ENCODE data around the gene UBALD2. TPM values are rescaled to one million over a fixed set of nuclear protein-coding genes. Genes with fewer than 3 reads are reported as not detected.

Gene UBALD2
- total RNA-seq, 1 experiment from 2014 or later, result 30.3 TPM

DNA sequence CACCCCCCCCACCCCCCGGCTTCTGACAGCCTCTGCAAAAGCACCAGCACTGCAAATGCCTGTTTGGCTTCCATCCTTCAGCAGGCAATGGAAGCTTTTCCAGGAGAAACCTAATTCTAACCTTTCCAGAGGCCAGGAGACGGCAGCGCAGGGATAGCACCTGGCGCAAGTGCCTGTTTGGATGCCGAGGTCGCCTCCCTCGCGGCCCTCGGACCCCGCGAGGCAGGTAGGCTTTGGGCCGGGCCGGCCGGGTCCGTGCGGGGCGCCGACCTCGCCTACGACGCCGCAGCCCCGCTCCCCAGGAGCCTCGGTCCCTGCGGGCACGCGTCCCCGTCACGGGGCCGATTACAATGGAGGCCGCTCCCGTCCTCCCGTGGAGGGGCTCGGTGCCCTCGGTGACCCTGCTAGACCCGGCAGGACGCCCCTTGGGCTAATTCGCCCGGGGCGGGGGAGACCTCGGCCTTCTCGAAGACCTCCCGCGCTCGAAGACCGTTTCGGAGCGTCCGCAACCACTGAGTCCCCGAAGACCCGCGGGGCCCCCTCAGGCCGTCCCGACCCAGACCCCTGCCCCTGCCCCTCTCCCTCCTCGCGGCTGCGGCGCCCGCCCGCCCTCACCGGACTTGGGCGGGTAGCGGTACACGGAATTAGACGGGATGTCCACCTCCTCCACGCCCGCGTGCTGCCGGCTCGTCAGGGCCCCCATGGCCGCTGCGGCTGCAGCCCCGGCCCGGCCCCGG is 25.4 kb upstream of the UBALD2 start (continued):
- no peak for TF ChIP-seq CTCF (IDR thresholded peaks at IDR 0.05)
- peak; percentile 88; the same call in 1 of the 2 replicates for TF ChIP-seq ELF4 (CRISPR knock-in tag; IDR thresholded peaks at IDR 0.05; ENCODE audit: low read depth)
- peak; percentile 70 for TF ChIP-seq FOXP1 (CRISPR knock-in tag; IDR thresholded peaks at IDR 0.05; ENCODE audit: borderline replicate concordance)
- TF ChIP-seq RELA (CRISPR knock-in tag; IDR thresholded peaks at IDR 0.05; ENCODE audit: borderline replicate concordance), result no peak
- TF ChIP-seq ATF6 (CRISPR knock-in tag; IDR thresholded peaks at IDR 0.05), result no peak
- no peak for TF ChIP-seq IRF2 (CRISPR knock-in tag; IDR thresholded peaks at IDR 0.05; ENCODE audit: borderline replicate concordance, low read depth)
- 0 out of 2 replicates have a peak, but pooled peaks have one; percentile 20 for TF ChIP-seq FOXK1 (CRISPR knock-in tag; IDR thresholded peaks at IDR 0.05)
- TF ChIP-seq ARID4B (CRISPR knock-in tag; IDR thresholded peaks at IDR 0.05; ENCODE audit: borderline replicate concordance), result 0 out of 2 replicates have a peak, but pooled peaks have one; percentile 55
- peak; percentile 59; the same call in 1 of the 2 replicates for TF ChIP-seq ESRRA (CRISPR knock-in tag; IDR thresholded peaks at IDR 0.05; ENCODE audit: borderline replicate concordance)
- TF ChIP-seq E2F1 (CRISPR knock-in tag; IDR thresholded peaks at IDR 0.05), result no peak
- no peak for TF ChIP-seq ZNF121 (CRISPR knock-in tag; IDR thresholded peaks at IDR 0.05)
- 0 out of 2 replicates have a peak, but pooled peaks have one; percentile 28 for TF ChIP-seq SP1 (CRISPR knock-in tag; conservative IDR thresholded peaks at IDR 0.05)
- 0 out of 2 replicates have a peak, but pooled peaks have one; percentile 41 for TF ChIP-seq CREM (CRISPR knock-in tag; IDR thresholded peaks at IDR 0.05)
- TF ChIP-seq ZNF232 (CRISPR knock-in tag; IDR thresholded peaks at IDR 0.05), result peak; percentile 52; the same call in 1 of the 2 replicates

DNA sequence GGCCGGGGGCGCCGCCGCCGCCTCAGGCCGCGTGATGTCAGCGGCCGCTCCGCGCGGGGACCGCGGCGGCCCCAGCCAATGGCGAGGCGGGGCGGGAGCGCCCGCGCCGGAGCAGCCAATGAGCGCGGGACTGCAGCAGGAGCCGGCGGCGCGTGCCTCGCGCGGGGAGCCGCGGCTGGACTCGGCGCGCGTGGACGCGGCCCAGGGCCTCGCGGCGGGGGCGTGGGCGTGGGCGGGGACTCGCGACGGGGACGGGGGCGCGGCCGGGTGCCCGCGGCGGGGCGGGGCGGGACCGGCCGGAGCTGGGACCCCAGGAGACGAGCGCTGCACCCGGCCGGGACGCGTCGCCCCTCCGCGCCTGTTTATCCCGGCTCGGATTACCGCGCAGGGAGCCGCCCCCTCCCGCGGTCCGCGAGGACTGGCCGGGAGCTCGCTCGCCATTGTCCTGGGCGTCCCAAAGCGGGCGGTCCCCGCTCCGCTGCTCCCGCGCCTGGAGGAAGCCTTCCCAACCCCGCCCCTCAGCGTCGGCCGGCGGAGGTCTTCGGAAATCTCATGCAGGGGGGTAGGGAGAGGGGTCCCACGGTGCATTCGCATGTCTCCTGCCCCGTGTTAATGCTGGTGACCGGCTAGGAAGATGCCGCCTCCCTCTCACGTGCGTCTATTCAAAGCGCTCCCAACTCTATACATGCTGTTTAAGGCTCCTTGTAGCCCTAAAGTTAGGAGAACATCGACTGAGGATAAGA is 24.5 kb upstream of the UBALD2 start, which contains the start of gene RNF157:
TSS of gene RNF157 (minus strand) at position 33 of the 743 bp plus-strand sequence. CDS start 253 bp downstream, outside the sequence.
- Mint-ChIP-seq H3K4me3 (peak within 1 kb of the TSS; percentile 81), H3K9me3 (no peaks in the 10 kb centered on the region), H3K27me3 (ENCODE audit: low read depth) (peaks cover 62% of the 10 kb centered on the region), H3K27ac (peak within 1 kb of the TSS; percentile 50; the same call in 1 of the 2 replicates), H3K36me3 (no peaks in the 10 kb centered on the region), H3K4me1 (peaks cover 10% of the 10 kb centered on the region)
- ChIA-PET CTCF (interaction anchor here (0.6 to 1.9 kb wide), 10 partner anchors 20 to 282 kb away, joined by 3 to 12 read pairs (median 5); no protein-coding TSS in a partner anchor), POLR2A (interaction anchor here (0.6 kb wide), 1 partner anchor 334 kb away, joined by 4 read pairs; no protein-coding TSS in a partner anchor)
- peak; percentile 86 for ATAC-seq
- DNase-seq (ENCODE audit: low spot score), result peak; percentile 81
- peak; percentile 89 for TF ChIP-seq ETV6 (CRISPR knock-in tag; IDR thresholded peaks at IDR 0.05)
- TF ChIP-seq SMAD3 (CRISPR knock-in tag; IDR thresholded peaks at IDR 0.05; ENCODE audit: borderline replicate concordance), result no peak
- TF ChIP-seq CREB1 (CRISPR knock-in tag; IDR thresholded peaks at IDR 0.05), result no peak
- TF ChIP-seq, protein P1, sequence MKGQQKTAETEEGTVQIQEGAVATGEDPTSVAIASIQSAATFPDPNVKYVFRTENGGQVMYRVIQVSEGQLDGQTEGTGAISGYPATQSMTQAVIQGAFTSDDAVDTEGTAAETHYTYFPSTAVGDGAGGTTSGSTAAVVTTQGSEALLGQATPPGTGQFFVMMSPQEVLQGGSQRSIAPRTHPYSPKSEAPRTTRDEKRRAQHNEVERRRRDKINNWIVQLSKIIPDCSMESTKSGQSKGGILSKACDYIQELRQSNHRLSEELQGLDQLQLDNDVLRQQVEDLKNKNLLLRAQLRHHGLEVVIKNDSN (CRISPR knock-in tag; IDR thresholded peaks at IDR 0.05), result peak; percentile 37
- TF ChIP-seq ZNF425 (CRISPR knock-in tag; conservative IDR thresholded peaks at IDR 0.05), result no peak
